ENCODE measurements around the gene CEP43. TPM values are rescaled to one million over a fixed set of nuclear protein-coding genes. Genes with fewer than 3 reads are reported as not detected.
A peak's percentile ranks its signal among the peaks of the same experiment; 100 is the strongest.

Gene CEP43
- polyA plus RNA-seq, 2 of the 4 experiments (the other 2 are of a cell fraction): 12.1 to 19.6 TPM

DNA sequence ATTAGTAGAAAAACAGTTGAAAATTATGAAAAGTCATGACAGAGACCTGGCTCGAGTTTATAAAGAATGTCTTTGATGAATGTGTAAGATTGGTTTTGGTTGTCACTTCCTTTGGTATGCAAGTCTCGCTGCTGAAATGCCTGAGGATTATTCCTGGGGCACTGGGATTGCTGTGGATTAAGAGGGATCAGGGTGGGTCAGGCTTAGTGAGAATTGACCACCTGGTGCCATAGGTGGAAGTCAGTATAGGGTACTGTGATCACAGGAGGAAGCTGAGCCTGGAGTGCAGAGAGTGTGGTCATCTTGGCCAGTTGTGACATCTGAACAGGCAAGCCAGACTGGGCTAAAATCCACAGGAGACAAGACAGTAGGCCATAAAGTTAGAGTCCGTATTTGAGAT lies 34.9 kb downstream of the CEP43 start:
- no peak for FAIRE-seq
- no peak overlapping the region for H3K4me2 ChIP-seq
- no peak overlapping the region for H3K4me3 ChIP-seq
- TF ChIP-seq CEBPB (IDR thresholded peaks at IDR 0.05): no peak
- TF ChIP-seq, protein P1, sequence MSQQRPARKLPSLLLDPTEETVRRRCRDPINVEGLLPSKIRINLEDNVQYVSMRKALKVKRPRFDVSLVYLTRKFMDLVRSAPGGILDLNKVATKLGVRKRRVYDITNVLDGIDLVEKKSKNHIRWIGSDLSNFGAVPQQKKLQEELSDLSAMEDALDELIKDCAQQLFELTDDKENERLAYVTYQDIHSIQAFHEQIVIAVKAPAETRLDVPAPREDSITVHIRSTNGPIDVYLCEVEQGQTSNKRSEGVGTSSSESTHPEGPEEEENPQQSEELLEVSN (IDR thresholded peaks at IDR 0.05; ENCODE audit: borderline replicate concordance, low read depth): no peak
- TF ChIP-seq SMC3 (IDR thresholded peaks at IDR 0.05): no peak
- no peak for TF ChIP-seq POLR2A (IDR thresholded peaks at IDR 0.05; ENCODE audit: low read length)
- TF ChIP-seq EP300 (IDR thresholded peaks at IDR 0.05): no peak
- no peak for TF ChIP-seq BHLHE40 (IDR thresholded peaks at IDR 0.05; ENCODE audit: low read depth, low read length)
- TF ChIP-seq ZFP36 (IDR thresholded peaks at IDR 0.05; ENCODE audit: borderline replicate concordance, partially characterized antibody): no peak
- TF ChIP-seq NPAS2 (CRISPR knock-in tag; IDR thresholded peaks at IDR 0.05; ENCODE audit: borderline replicate concordance): no peak
- no peak for TF ChIP-seq HOXA7 (CRISPR knock-in tag; IDR thresholded peaks at IDR 0.05)
- no peak for TF ChIP-seq FOSB (CRISPR knock-in tag; IDR thresholded peaks at IDR 0.05)
- no peak for TF ChIP-seq CHD2 (IDR thresholded peaks at IDR 0.05; ENCODE audit: low read length, partially characterized antibody)
- no peak for TF ChIP-seq GATA3 (IDR thresholded peaks at IDR 0.05; ENCODE audit: borderline replicate concordance)
- ChIA-PET POLR2A (no interaction called here), CTCF (interaction anchor here (0.8 to 1.6 kb wide), 3 partner anchors 11 to 258 kb away, joined by 3 to 5 read pairs (median 3); no protein-coding TSS in a partner anchor)
- no peak for DNase-seq (ENCODE audit: low read depth in 1 of 2, low spot score in 1 of 2)
- ATAC-seq: no peak
- H3K4me1 ChIP-seq: no peaks in the 10 kb centered on the region
- H3K9me3 ChIP-seq: no peaks in the 10 kb centered on the region
- no peak overlapping the region for H3K27ac ChIP-seq
- 96% methylated on average over 3 of the region's 3 CpGs for WGBS (ENCODE audit: missing lambda C conversion rate)

DNA sequence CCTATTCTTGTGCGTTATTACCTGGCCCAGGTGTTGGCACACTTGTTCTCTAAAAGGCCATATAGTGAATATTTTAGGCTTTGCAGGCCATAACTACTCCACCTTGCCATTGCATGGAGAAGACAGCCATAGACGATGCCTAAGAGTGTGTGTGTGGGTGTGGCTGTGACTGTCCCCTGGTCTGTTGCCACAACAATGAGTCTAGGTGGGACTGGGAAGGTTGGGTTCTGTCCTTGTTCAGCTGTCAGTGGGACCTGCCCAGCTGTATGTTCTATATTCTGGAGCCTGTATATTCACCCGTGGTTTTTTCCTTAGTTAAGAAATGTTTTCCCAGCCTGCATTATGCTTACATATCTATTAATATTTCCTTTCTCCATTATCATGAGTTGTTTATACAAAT lies 38.6 kb downstream of the CEP43 start:
- Histone ChIP-seq H3K27ac (no peak overlapping the region), H3K4me2 (no peak overlapping the region), H3K4me3 (no peak overlapping the region), H3K9me3 (no peaks in the 10 kb centered on the region), H3K4me1 (no peaks in the 10 kb centered on the region)
- ChIA-PET POLR2A (no interaction called here), CTCF (no interaction called here)
- DNase-seq (ENCODE audit: low read depth in 1 of 2, low spot score in 1 of 2): no peak
- ATAC-seq: no peak
- no peak for TF ChIP-seq CEBPB (IDR thresholded peaks at IDR 0.05)
- no peak for TF ChIP-seq NR3C1 (IDR thresholded peaks at IDR 0.05)
- TF ChIP-seq RNF2 (IDR thresholded peaks at IDR 0.05; ENCODE audit: borderline replicate concordance, low read depth): no peak
- TF ChIP-seq TP53 (CRISPR knock-in tag; IDR thresholded peaks at IDR 0.05): no peak
- TF ChIP-seq, protein P2, sequence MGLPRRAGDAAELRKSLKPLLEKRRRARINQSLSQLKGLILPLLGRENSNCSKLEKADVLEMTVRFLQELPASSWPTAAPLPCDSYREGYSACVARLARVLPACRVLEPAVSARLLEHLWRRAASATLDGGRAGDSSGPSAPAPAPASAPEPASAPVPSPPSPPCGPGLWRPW (IDR thresholded peaks at IDR 0.05): no peak
- TF ChIP-seq PHF8 (IDR thresholded peaks at IDR 0.05; ENCODE audit: borderline replicate concordance, low read depth): no peak
- no peak for TF ChIP-seq GATA3 (IDR thresholded peaks at IDR 0.05; ENCODE audit: borderline replicate concordance)
- TF ChIP-seq RFX5 (IDR thresholded peaks at IDR 0.05): no peak
- no peak for TF ChIP-seq CHD2 (IDR thresholded peaks at IDR 0.05; ENCODE audit: low read length, partially characterized antibody)
- TF ChIP-seq, protein P1 (IDR thresholded peaks at IDR 0.05; ENCODE audit: borderline replicate concordance, low read depth): no peak
- TF ChIP-seq POLR2A (IDR thresholded peaks at IDR 0.05; ENCODE audit: low read length): no peak
- no peak for TF ChIP-seq MYC (IDR thresholded peaks at IDR 0.05; ENCODE audit: borderline replicate concordance, low read length)
- TF ChIP-seq, protein P3, sequence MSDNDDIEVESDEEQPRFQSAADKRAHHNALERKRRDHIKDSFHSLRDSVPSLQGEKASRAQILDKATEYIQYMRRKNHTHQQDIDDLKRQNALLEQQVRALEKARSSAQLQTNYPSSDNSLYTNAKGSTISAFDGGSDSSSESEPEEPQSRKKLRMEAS (IDR thresholded peaks at IDR 0.05): no peak
- TF ChIP-seq SMC3 (IDR thresholded peaks at IDR 0.05): no peak
- TF ChIP-seq CBX2 (IDR thresholded peaks at IDR 0.05; ENCODE audit: borderline replicate concordance, low read depth): no peak
- TF ChIP-seq FOSL2 (IDR thresholded peaks at IDR 0.05): no peak
- TF ChIP-seq FOSL2 (CRISPR knock-in tag; IDR thresholded peaks at IDR 0.05): no peak
- FAIRE-seq: no peak
- WGBS (ENCODE audit: missing lambda C conversion rate): 68% methylated on average over 3 of the region's 3 CpGs

DNA sequence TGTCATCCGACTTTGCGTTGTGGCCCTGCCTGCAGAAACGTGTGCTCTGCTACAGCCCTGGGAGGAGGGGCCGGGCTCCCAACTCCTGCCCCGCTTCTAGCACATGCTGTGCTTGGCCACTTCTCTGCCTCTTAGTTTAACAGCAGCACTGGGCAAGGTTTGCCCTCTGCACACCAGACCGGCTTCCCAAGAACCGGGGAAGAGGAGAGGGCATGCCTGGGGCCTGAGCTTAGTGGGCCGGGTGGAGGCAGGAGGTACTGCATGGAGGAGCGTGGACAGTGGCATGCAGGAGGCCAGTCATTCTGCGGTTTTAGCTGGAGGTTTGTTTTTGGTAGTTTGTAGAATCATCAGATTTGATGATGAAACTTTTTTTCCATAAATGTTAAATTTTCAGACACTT lies 45.5 kb downstream of the CEP43 start:
- Histone ChIP-seq H3K4me3 (no peak overlapping the region), H3K4me1 (no peaks in the 10 kb centered on the region), H3K4me2 (no peak overlapping the region), H3K9me3 (no peaks in the 10 kb centered on the region), H3K27ac (no peak overlapping the region)
- WGBS (ENCODE audit: missing lambda C conversion rate): 94% methylated on average over 8 of the region's 10 CpGs
- ChIA-PET CTCF (interaction anchor here (0.7 to 1.4 kb wide), 3 partner anchors 10 to 1819 kb away, joined by 3 to 5 read pairs (median 3); no protein-coding TSS in a partner anchor), POLR2A (no interaction called here)
- DNase-seq (ENCODE audit: low read depth in 1 of 2, low spot score in 1 of 2): no peak
- peak in 1 of 2 experiments; percentile 77; a peak in 3 of 6 replicates for ATAC-seq
- no peak for FAIRE-seq
- TF ChIP-seq GATA3 (IDR thresholded peaks at IDR 0.05; ENCODE audit: borderline replicate concordance) (no peak), PHF8 (IDR thresholded peaks at IDR 0.05; ENCODE audit: borderline replicate concordance, low read depth) (no peak), RFX5 (IDR thresholded peaks at IDR 0.05) (no peak), TFCP2L1 (CRISPR knock-in tag; IDR thresholded peaks at IDR 0.05) (no peak), JUN (IDR thresholded peaks at IDR 0.05) (no peak), POLR2AphosphoS2 (conservative IDR thresholded peaks at IDR 0.05; ENCODE audit: low read length) (no peak), MAZ (IDR thresholded peaks at IDR 0.05; ENCODE audit: borderline replicate concordance, low read depth, low read length) (no peak), NPAS2 (CRISPR knock-in tag; IDR thresholded peaks at IDR 0.05; ENCODE audit: borderline replicate concordance) (no peak), HDAC2 (IDR thresholded peaks at IDR 0.05) (no peak), MAFK (IDR thresholded peaks at IDR 0.05; ENCODE audit: partially characterized antibody) (no peak), HOXB5 (CRISPR knock-in tag; IDR thresholded peaks at IDR 0.05) (no peak), SMC3 (IDR thresholded peaks at IDR 0.05) (no peak)
- TF ChIP-seq, protein P4, sequence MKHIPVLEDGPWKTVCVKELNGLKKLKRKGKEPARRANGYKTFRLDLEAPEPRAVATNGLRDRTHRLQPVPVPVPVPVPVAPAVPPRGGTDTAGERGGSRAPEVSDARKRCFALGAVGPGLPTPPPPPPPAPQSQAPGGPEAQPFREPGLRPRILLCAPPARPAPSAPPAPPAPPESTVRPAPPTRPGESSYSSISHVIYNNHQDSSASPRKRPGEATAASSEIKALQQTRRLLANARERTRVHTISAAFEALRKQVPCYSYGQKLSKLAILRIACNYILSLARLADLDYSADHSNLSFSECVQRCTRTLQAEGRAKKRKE (CRISPR knock-in tag; IDR thresholded peaks at IDR 0.05; ENCODE audit: low read depth): no peak

Measured in A549 (cell line).